ENCODE results near the gene SF3B4.
"Not testable (repeated sequence)": the region's sequence is repeated elsewhere in the genome, so short reads cannot be mapped to it uniquely, and the experiment has no call there.

SF3B4 gene

GRCh38 chr1:149899460-149900284 is 27.9 kb downstream of the SF3B4 start, which contains the start of gene BOLA1:
Gene BOLA1, plus strand, starts transcription at chr1:149899568. Its CDS starts 492 bp downstream, at chr1:149900060.
- in situ Hi-C loops (cut with HindIII; ENCODE audit: low pct_ligation_motif_present, low sequenced_read_pairs) = no loop called here
- peak; percentile 87 for DNase-seq
- Histone ChIP-seq H3K27ac (peak within 1 kb of the TSS; percentile 56), H3K4me3 (ENCODE audit: low read depth, low read length) (peak within 1 kb of the TSS; percentile 58), H3K27me3 (replicated peaks) (no peaks in the 10 kb centered on the region), H3K36me3 (replicated peaks) (peaks cover 3% of the 10 kb centered on the region)
- TF ChIP-seq, protein P1, sequence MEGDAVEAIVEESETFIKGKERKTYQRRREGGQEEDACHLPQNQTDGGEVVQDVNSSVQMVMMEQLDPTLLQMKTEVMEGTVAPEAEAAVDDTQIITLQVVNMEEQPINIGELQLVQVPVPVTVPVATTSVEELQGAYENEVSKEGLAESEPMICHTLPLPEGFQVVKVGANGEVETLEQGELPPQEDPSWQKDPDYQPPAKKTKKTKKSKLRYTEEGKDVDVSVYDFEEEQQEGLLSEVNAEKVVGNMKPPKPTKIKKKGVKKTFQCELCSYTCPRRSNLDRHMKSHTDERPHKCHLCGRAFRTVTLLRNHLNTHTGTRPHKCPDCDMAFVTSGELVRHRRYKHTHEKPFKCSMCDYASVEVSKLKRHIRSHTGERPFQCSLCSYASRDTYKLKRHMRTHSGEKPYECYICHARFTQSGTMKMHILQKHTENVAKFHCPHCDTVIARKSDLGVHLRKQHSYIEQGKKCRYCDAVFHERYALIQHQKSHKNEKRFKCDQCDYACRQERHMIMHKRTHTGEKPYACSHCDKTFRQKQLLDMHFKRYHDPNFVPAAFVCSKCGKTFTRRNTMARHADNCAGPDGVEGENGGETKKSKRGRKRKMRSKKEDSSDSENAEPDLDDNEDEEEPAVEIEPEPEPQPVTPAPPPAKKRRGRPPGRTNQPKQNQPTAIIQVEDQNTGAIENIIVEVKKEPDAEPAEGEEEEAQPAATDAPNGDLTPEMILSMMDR (IDR thresholded peaks at IDR 0.05; ENCODE audit: low read depth, low read length, missing control alignments) = no peak

GRCh38 chr1:149896575-149896974 is 31.0 kb downstream of the SF3B4 start:
- in situ Hi-C loops (cut with HindIII; ENCODE audit: low pct_ligation_motif_present, low sequenced_read_pairs) = no loop called here
- no peak for DNase-seq
- TF ChIP-seq, protein P1 (IDR thresholded peaks at IDR 0.05; ENCODE audit: low read depth, low read length, missing control alignments) = no peak
- Histone ChIP-seq H3K4me3 (ENCODE audit: low read depth, low read length) (no peak overlapping the region), H3K27me3 (replicated peaks) (no peaks in the 10 kb centered on the region), H3K27ac (no peak overlapping the region), H3K36me3 (replicated peaks) (peaks cover 3% of the 10 kb centered on the region)

DNA sequence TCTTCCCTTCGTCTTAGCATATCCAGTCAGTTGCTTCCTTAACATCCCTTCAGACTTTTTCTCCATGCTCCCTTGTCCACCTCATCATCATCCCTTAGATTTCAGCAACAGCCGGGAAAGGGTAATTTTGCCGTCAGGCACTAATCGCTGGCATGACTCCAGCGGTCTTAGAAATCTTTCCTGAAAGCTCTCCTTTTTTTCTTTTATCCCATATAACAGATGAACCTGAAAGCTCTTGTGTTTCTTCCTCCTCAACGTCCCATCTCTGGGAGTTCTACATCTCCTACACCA is 38.7 kb downstream of the SF3B4 start:
- Histone ChIP-seq H3K4me3 (ENCODE audit: low read depth, low read length) (peak overlapping the region; percentile 53), H3K27me3 (replicated peaks) (no peaks in the 10 kb centered on the region), H3K27ac (peak overlapping the region; percentile 96), H3K36me3 (replicated peaks) (no peaks in the 10 kb centered on the region)
- DNase-seq = peak; percentile 24
- in situ Hi-C loops (cut with HindIII; ENCODE audit: low pct_ligation_motif_present, low sequenced_read_pairs) = no loop called here
- TF ChIP-seq, protein P1 (IDR thresholded peaks at IDR 0.05; ENCODE audit: low read depth, low read length, missing control alignments) = no peak

DNA sequence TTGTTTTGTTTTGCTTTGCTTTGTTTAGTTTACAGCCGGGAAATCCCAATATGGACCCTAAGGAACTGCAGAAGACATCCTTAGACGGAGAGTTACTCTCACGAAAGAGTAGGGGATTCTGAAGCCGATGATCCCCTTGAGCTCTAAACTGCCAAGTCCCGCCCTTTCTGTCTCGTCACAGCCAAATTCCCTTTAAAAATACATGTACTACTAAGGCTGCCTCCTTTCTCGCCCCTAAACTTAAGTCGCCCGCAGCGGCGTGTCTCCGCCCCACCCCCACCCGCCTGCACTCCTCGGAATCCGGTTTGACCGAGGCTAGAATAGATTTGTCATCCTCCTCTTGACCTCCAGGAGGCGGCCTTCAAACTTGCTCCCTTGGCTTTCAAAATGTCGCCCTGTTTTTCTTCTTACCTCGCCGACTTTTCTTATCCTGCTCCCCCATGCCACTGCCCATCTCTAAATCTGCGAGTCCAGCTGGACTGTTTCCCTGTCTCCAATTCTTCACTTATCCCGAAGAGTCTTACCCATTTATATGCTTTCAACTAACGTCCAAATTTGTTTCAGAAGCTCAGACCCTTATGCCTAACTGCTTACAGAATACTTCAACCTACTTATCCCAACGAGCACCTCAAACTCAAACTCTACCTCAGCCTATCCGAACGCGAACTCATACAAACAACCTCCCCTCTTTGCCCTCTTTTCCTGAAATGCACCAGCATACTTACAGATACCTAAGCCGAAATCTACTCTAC is 39.2 kb downstream of the SF3B4 start:
- peak; percentile 84 for DNase-seq
- peak overlapping the region; percentile 96 for H3K27ac ChIP-seq
- no peaks in the 10 kb centered on the region for H3K27me3 ChIP-seq (replicated peaks)
- H3K36me3 ChIP-seq (replicated peaks) = no peaks in the 10 kb centered on the region
- TF ChIP-seq, protein P1 (IDR thresholded peaks at IDR 0.05; ENCODE audit: low read depth, low read length, missing control alignments) = peak; percentile 81
- in situ Hi-C loops (cut with HindIII; ENCODE audit: low pct_ligation_motif_present, low sequenced_read_pairs) = no loop called here
- peak overlapping the region; percentile 53 for H3K4me3 ChIP-seq (ENCODE audit: low read depth, low read length)

GRCh38 chr1:149887456-149888246 is 40.0 kb downstream of the SF3B4 start:
- TF ChIP-seq, protein P1 (IDR thresholded peaks at IDR 0.05; ENCODE audit: low read depth, low read length, missing control alignments) = no peak
- Histone ChIP-seq H3K27me3 (replicated peaks) (no peaks in the 10 kb centered on the region), H3K4me3 (ENCODE audit: low read depth, low read length) (peak overlapping the region; percentile 68), H3K27ac (peak overlapping the region; percentile 96), H3K36me3 (replicated peaks) (no peaks in the 10 kb centered on the region)
- peak; percentile 97 for DNase-seq
- in situ Hi-C loops (cut with HindIII; ENCODE audit: low pct_ligation_motif_present, low sequenced_read_pairs) = no loop called here

DNA sequence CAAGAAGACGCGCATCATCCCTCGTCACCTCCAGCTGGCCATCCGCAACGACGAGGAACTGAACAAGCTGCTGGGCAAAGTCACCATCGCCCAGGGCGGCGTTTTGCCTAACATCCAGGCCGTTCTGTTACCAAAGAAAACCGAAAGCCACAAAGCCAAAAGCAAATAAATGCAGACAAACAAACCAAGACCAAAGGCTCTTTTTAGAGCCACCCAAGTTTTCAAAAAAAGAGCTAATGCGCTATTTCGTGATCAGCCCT is 40.5 kb downstream of the SF3B4 start:
- in situ Hi-C loops (cut with HindIII; ENCODE audit: low pct_ligation_motif_present, low sequenced_read_pairs); DNase-seq; H3K27me3 ChIP-seq (replicated peaks); H3K36me3 ChIP-seq (replicated peaks): not testable (repeated sequence)
- Histone ChIP-seq H3K4me3 (ENCODE audit: low read depth, low read length) (peak overlapping the region; percentile 68), H3K27ac (peak overlapping the region; percentile 96)
